ENCODE measurements around the gene PRDM12. TPM values are rescaled to one million over a fixed set of nuclear protein-coding genes. Genes with fewer than 3 reads are reported as not detected.

PRDM12 gene
- total RNA-seq, 1 experiment from 2014 or later: not detected

DNA sequence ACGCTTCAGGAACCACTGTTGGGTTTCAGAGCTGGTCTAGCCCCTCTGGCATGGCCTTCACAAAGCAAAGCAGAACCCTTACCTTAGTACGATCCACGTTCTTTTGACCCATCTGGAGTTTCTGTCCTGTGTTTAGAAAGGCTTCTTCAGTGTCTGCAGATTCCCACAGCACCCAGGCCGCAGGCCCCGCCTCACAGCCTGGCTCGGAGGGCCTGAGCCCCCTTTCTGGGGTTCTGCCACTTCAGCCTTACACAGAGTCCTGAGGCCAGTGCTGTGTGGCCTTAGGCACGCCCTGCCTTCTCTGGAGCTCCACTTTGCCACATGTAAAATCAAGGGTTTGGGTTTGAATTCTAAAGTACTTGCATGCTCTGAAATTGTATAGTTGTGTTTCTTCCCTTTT, 31.6 kb upstream of the PRDM12 start:
- H3K56ac ChIP-seq (ENCODE audit: insufficient read length, low read depth, low read length): no peak overlapping the region
- no peak overlapping the region for H3K27ac ChIP-seq (ENCODE audit: insufficient read length, low read depth, low read length)
- no peaks in the 10 kb centered on the region for H3K79me2 ChIP-seq (ENCODE audit: insufficient read depth, low read length)
- Mint-ChIP-seq H3K4me3 (no peak overlapping the region), H3K4me1 (peaks cover 24 to 32% of the 10 kb centered on the region in 2 experiments), H3K27me3 (ENCODE audit: low read depth) (no peaks in the 10 kb centered on the region; the same call in 1 of the 2 replicates), H3K9me3 (no peaks in the 10 kb centered on the region; a peak in 1 of 5 replicates), H3K36me3 (ENCODE audit: insufficient read depth in 1 of 3, low read depth in 3 of 3) (peaks cover 30 to 68% (median 63%) of the 10 kb centered on the region in 3 experiments; a peak in 6 of 7 replicates), H3K27ac (peak overlapping the region in 2 of 3 experiments; percentile 3 to 16; a peak in 2 of 7 replicates)
- H3K27me3 ChIP-seq (ENCODE audit: insufficient read depth, low read length): no peaks in the 10 kb centered on the region
- H2AFZ ChIP-seq (ENCODE audit: low read length): no peak overlapping the region
- H4K91ac ChIP-seq (ENCODE audit: insufficient read length, low read depth, low read length): no peak overlapping the region
- H4K5ac ChIP-seq (ENCODE audit: insufficient read length, low read depth, low read length): no peak overlapping the region
- H3K79me1 ChIP-seq (ENCODE audit: insufficient read depth, low read depth, low read length, poor library complexity, severe bottlenecking): no peaks in the 10 kb centered on the region
- H3K23me2 ChIP-seq (ENCODE audit: insufficient read length, low read depth, low read length, poor library complexity, severe bottlenecking): no peaks in the 10 kb centered on the region
- H3K4me1 ChIP-seq (ENCODE audit: insufficient read depth, low read length): peaks cover 4% of the 10 kb centered on the region; the same call in 1 of the 2 replicates
- H2BK20ac ChIP-seq (ENCODE audit: low read depth, low read length, poor library complexity, severe bottlenecking): no peak overlapping the region
- H3K9me3 ChIP-seq (ENCODE audit: control insufficient read depth, low read depth, low read length): no peaks in the 10 kb centered on the region
- no peak overlapping the region for H3K9ac ChIP-seq (ENCODE audit: extremely low read depth, insufficient read length, low read length)
- no peak overlapping the region for H2BK12ac ChIP-seq (ENCODE audit: insufficient read length, low read depth, low read length)
- no peak overlapping the region for H2BK15ac ChIP-seq (ENCODE audit: low read depth, low read length)
- no peak overlapping the region for H3K18ac ChIP-seq (ENCODE audit: insufficient read length, low read depth, low read length)
- TF ChIP-seq, protein P1, sequence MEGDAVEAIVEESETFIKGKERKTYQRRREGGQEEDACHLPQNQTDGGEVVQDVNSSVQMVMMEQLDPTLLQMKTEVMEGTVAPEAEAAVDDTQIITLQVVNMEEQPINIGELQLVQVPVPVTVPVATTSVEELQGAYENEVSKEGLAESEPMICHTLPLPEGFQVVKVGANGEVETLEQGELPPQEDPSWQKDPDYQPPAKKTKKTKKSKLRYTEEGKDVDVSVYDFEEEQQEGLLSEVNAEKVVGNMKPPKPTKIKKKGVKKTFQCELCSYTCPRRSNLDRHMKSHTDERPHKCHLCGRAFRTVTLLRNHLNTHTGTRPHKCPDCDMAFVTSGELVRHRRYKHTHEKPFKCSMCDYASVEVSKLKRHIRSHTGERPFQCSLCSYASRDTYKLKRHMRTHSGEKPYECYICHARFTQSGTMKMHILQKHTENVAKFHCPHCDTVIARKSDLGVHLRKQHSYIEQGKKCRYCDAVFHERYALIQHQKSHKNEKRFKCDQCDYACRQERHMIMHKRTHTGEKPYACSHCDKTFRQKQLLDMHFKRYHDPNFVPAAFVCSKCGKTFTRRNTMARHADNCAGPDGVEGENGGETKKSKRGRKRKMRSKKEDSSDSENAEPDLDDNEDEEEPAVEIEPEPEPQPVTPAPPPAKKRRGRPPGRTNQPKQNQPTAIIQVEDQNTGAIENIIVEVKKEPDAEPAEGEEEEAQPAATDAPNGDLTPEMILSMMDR (conservative IDR thresholded peaks at IDR 0.05): no peak
- H2BK120ac ChIP-seq (ENCODE audit: low read depth, low read length, poor library complexity, severe bottlenecking): no peak overlapping the region
- H3K14ac ChIP-seq (ENCODE audit: insufficient read depth, low read length): no peak overlapping the region
- no peaks in the 10 kb centered on the region for H4K20me1 ChIP-seq (ENCODE audit: control insufficient read depth, insufficient read depth, insufficient read length)
- H3T11ph ChIP-seq (ENCODE audit: low read length): no peak overlapping the region
- no peak overlapping the region for H2AK5ac ChIP-seq (ENCODE audit: insufficient read length, low read length)
- no peak overlapping the region for H3K4me2 ChIP-seq (ENCODE audit: insufficient read depth, insufficient read length, low read length)
- WGBS (ENCODE audit: extremely low coverage, insufficient read length, low lambda C conversion rate): no CpG with 5 or more reads among the region's 7 CpGs
- H2BK5ac ChIP-seq (ENCODE audit: insufficient read length, low read length): no peak overlapping the region
- DNase-seq: no peak
- no peak overlapping the region for H3K23ac ChIP-seq (ENCODE audit: insufficient read length, low read depth, low read length)
- no peak overlapping the region for H3K4ac ChIP-seq (ENCODE audit: low read depth, low read length)
- H4K8ac ChIP-seq (replicated peaks; ENCODE audit: insufficient read length, low read depth, low read length): no peak overlapping the region
